ENCODE data around the gene HOXB5.

GRCh38 chr17:48549914-48550501 is 43.6 kb downstream of the HOXB5 start:
- TF ChIP-seq BACH2 (CRISPR knock-in tag; IDR thresholded peaks at IDR 0.05; ENCODE audit: borderline replicate concordance) (no peak), ZFP3 (CRISPR knock-in tag; IDR thresholded peaks at IDR 0.05) (no peak), GLIS3 (CRISPR knock-in tag; IDR thresholded peaks at IDR 0.05) (no peak), SNAI2 (CRISPR knock-in tag; IDR thresholded peaks at IDR 0.05) (no peak), ARNTL (CRISPR knock-in tag; IDR thresholded peaks at IDR 0.05; ENCODE audit: borderline replicate concordance, low read depth) (no peak), ZFP30 (CRISPR knock-in tag; IDR thresholded peaks at IDR 0.05) (no peak), CSDC2 (CRISPR knock-in tag; IDR thresholded peaks at IDR 0.05) (no peak), RARB (CRISPR knock-in tag; IDR thresholded peaks at IDR 0.05) (no peak), ESRRG (CRISPR knock-in tag; IDR thresholded peaks at IDR 0.05) (no peak), ZC3H10 (CRISPR knock-in tag; IDR thresholded peaks at IDR 0.05) (no peak), PATZ1 (CRISPR knock-in tag; IDR thresholded peaks at IDR 0.05; ENCODE audit: borderline replicate concordance) (no peak), TOX (CRISPR knock-in tag; IDR thresholded peaks at IDR 0.05; ENCODE audit: borderline replicate concordance) (no peak)
